NB4 (cell line): Measurements from ENCODE around the gene NEB.
"Not testable (repeated sequence)": the region's sequence is repeated elsewhere in the genome, so short reads cannot be mapped to it uniquely, and the experiment has no call there.

ENCODE experiments used
- DNase-seq: peaks from one replicate; pipeline ENCODE4 v3.0.0; 2010; ENCODE audit warnings: low read depth
- H3K4me3 ChIP-seq: one replicate; pipeline ENCODE4 v1.5.1; 2011; ENCODE audit warnings: mild to moderate bottlenecking, low read depth, low read length, moderate library complexity
- MYC ChIP-seq: IDR thresholded peaks from 2 replicates; pipeline ENCODE4 v1.6.1; 2011; ENCODE audit warnings: low read depth, low read length
- POLR2A ChIP-seq: IDR thresholded peaks from 2 replicates; pipeline ENCODE4 v1.6.1; 2011; ENCODE audit warnings: mild to moderate bottlenecking; ENCODE audit not compliant: insufficient read length; ENCODE audit errors: extremely low read depth
- TF ChIP-seq, protein P1 (sequence below): IDR thresholded peaks from one replicate; pipeline ENCODE4 v1.5.1; 2012; ENCODE audit warnings: low read depth, low read length
- TF ChIP-seq, protein P2 (sequence below): IDR thresholded peaks from 2 replicates; pipeline ENCODE4 v1.6.1; 2011; ENCODE audit warnings: low read depth, low read length

NEB gene

DNA sequence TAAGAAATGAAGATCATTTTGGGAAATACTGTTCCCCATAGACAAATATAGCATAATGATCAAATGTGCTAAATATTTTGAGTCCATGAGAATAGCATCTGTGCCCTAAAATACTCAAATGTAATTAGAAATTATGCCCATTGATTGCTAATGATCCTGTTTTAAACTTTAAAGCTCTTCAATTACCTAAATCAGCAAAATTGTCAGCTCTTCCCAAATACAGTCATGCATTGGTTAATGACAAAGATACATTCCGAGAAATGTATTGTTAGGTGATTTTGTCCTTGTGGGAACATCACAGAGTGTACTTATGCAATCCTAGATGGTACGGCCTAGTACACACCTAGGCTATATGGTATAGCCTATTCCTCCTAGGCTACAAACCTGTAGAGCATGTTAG, 89.7 kb downstream of the NEB start:
- no peak overlapping the region for H3K4me3 ChIP-seq
- DNase-seq: no peak
- TF ChIP-seq MYC (no peak), POLR2A (no peak)
- TF ChIP-seq, protein P1, sequence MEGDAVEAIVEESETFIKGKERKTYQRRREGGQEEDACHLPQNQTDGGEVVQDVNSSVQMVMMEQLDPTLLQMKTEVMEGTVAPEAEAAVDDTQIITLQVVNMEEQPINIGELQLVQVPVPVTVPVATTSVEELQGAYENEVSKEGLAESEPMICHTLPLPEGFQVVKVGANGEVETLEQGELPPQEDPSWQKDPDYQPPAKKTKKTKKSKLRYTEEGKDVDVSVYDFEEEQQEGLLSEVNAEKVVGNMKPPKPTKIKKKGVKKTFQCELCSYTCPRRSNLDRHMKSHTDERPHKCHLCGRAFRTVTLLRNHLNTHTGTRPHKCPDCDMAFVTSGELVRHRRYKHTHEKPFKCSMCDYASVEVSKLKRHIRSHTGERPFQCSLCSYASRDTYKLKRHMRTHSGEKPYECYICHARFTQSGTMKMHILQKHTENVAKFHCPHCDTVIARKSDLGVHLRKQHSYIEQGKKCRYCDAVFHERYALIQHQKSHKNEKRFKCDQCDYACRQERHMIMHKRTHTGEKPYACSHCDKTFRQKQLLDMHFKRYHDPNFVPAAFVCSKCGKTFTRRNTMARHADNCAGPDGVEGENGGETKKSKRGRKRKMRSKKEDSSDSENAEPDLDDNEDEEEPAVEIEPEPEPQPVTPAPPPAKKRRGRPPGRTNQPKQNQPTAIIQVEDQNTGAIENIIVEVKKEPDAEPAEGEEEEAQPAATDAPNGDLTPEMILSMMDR: no peak

DNA sequence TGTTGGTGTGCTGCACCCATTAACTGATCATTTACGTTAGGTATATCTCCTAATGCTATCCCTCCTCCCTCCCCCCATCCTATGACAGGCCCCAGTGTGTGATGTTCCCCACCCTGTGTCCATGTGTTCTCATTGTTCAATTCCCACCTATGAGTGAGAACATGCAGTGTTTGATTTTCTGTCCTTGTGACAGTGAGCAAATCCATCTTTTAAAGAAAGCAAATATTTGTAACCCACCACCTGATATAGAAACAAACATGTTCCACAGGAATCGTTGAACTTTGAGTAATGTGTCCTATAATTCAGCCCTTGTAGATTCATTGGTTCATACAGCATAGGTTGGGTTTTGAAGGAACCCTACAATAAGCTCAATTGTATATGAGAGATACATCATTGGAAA, 92.4 kb downstream of the NEB start:
- DNase-seq, H3K4me3 ChIP-seq: not testable (repeated sequence)

DNA sequence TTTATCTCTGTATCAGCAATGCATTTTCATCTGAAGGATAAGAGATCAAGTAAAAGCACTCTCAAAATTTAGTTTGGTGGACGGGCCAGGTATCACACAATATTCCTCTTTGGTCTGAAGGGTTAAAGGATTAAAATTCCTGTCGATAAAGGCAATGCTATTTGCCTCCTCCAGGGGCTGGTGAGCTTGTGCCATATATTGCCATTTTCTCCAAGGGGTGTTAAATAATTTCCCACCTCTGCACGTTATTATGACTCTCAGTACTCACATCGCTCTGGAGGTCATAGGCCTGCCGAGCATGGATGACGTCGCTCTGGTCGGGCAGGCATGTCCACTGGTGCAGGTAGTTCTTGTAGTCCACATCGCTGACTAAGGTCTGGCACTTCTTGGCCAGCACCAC, 94.2 kb downstream of the NEB start:
- no peak overlapping the region for H3K4me3 ChIP-seq
- no peak for DNase-seq
- TF ChIP-seq MYC (no peak), POLR2A (no peak)
- TF ChIP-seq, protein P1: no peak
- TF ChIP-seq, protein P2, sequence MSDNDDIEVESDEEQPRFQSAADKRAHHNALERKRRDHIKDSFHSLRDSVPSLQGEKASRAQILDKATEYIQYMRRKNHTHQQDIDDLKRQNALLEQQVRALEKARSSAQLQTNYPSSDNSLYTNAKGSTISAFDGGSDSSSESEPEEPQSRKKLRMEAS: no peak

DNA sequence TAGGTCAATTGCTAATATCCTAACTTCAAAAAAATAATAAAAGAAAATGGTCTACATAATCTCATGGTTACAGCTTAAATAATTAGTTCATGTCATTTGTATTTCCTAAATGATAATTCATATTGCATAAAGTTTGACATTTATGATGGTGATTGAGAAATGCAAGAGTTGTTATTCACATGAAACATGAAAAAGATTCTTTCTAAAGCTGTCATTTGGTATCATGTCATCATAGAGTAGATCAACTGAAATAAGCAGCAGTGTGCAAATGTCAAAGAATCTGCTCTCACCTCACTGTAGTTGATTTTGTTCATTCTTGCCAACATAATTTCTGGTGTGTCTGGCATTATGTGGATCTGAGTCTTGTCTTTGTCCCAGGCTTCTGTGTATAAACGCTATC, 95.3 kb downstream of the NEB start:
- DNase-seq: no peak
- no peak overlapping the region for H3K4me3 ChIP-seq
- TF ChIP-seq POLR2A (no peak), MYC (no peak)

DNA sequence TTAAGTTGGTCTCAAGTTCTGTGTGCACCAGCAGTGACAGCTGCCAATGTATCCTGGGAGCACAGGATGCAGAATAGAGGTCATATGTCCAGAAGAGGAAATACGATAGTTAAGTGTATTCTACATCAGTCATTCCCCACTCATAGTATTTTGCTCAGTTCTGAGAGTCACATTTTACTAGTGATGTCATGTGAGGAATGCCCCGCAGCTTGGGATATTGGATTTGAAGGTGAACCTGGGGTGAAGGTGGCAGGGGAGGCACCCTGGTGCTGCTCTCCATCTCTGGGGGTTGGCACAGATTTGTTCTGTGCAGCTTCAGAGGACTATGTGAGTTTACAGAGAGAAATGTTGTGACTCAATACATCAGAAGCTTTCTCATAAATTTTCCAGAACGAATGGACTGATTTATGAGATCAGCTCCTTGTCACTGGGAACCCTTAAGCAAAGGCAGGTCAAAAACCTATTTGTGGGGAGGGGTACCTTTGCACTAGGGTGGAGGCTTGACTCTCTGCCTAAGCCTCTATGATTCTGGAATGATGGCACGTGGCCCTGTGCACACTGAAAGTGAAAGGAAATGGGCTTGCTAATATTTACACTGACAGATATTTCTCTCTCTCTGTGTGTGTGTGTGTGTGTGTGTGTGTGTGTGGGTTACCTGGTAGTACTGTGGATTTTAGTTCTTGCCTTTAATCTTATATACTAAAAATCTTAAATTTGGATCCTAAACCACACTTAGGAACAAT, 95.9 kb downstream of the NEB start:
- peak; percentile 31 for DNase-seq
- no peak overlapping the region for H3K4me3 ChIP-seq

DNA sequence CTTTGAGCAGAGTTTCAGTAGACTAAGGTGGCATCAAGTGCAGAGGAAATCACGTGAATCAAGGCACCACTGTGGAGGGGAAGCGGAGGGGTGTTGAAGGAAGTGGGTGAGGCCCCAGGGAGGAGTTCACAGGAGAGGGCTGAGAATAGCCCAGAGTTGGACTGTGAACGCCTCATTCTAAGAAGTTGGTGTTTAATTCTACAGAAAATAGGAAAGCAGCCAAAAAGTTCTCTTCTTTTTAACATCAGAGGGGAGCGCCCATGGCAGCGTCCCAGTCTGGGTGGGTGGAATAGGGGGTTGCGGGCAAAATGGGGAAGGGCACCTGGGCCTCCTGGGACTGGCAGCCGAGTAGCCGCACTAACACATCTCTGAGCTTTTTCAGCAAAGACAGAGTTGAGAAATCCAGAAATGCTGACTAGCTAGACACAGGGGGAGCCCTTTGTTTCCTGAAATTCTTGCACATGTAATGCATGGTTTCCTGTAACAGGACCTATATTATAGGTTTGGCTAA, 97.0 kb downstream of the NEB start:
- TF ChIP-seq MYC: peak; percentile 76
- peak; percentile 12 for TF ChIP-seq POLR2A
- TF ChIP-seq, protein P2: peak; percentile 65
- TF ChIP-seq, protein P1: peak; percentile 39
- DNase-seq: peak; percentile 91
- peak overlapping the region; percentile 44 for H3K4me3 ChIP-seq

More for the DNA sequence above, 95.9 kb downstream of the NEB start:
- no peak for TF ChIP-seq MYC
- no peak for TF ChIP-seq POLR2A
- TF ChIP-seq, protein P1: no peak
- TF ChIP-seq, protein P2: peak; percentile 57; the same call in 1 of the 2 replicates
